CD4-positive, alpha-beta T cell treated with Interleukin-6 for 4 hours (primary cell): Measurements from ENCODE around the gene GAGE13.
"Not testable (repeated sequence)": the region's sequence is repeated elsewhere in the genome, so short reads cannot be mapped to it uniquely, and the experiment has no call there.

ENCODE experiments used
- DNase-seq: peaks from one replicate; pipeline ENCODE4 v3.0.0-alpha.2; 2020; ENCODE audit warnings: mixed read lengths

GAGE13 gene

DNA sequence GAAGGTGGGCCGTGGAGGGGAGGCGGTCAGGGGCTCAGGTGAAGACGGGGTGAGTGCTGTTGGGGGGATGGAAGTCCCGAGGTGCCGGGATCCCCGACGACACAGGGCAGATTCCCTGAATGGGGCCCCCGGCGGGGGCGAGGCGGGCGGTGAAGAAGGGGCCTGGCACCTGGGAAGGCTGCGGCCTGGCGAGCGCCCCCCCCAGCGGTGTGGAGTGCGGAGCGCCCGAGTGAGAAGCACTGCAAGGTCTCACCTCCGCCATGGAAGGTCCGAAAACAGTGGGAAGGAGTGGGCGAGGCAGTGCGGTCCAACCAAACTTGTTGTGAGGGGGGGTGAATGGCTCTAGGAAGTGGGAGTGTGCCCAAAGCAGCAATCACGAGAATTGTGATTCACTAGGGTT, 10.1 kb downstream of the GAGE13 start:
- not testable (repeated sequence) for DNase-seq

DNA sequence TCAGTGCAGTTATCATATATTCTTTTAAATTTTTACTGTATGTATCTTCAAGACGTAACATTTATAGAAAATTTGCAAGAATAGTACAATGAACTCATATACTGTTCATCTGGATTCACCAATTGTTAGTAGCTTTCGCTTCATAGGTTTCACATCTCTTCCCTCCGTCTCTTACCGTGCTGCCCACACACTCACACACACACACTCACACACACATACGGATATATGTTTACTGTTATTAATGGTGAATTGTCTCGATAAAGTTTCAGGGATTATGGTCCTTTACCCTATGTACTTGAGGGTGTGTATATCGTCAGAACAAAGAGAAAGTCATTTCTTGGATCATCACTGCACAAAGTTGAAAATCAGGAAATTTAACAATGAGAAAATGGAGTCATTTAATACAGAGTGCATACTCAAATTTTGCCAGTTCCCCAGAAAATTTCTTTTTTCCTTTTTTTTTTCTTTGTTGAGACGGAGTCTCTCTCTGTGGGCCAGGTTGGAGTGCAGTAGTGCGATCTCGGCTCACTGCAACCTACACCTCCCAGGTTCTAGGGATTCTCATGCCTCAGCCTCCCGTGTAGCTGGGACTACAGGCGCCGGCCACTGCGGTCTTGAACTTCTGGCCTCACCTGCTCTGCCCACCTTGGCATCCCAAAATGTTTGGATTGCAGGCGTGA, 13.3 kb downstream of the GAGE13 start:
- not testable (repeated sequence) for DNase-seq

- DNase-seq: not testable (repeated sequence)
These were observed 14.0 kb downstream of the GAGE13 start for GRCh38 chrX:49345402-49345801.

DNA sequence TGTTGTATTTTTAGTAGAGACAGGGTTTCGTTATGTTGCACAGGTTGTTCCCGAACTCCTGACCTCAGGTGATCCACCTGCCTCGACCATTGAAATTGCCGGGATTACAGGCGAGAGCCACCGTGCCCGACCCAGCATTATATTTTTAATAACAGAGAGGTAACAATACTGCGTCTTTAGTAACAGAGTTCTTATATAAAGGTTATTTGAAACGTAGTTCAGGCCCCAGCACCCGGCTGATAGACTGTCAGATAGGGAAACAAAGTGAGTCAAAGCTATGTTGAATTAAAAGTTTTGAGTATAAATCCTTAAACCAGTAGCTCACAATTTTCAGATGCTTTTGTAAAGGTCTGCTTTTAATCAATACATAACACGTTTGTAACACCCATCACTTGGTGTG, 14.8 kb downstream of the GAGE13 start:
- peak; percentile 16 for DNase-seq
